OCI-LY7 (cell line): ENCODE results near the gene CDRT4. TPM values are rescaled to one million over a fixed set of nuclear protein-coding genes. Genes with fewer than 3 reads are reported as not detected.

Source experiments
- BruUV-seq: library from RNA; stranded (reverse); fragments of 400-500 nt; replicated peaks from 2 replicates; lab custom pipeline; 2021; lab: Mats Ljungman, UMichigan
- CTCF ChIA-PET: fragments of 300-600 bp; sonication (Branson Sonifier 250); formaldehyde crosslinking; loops from one replicate; lab custom pipeline; 2022; ENCODE audit warnings: antibody characterized with exemption; ENCODE audit not compliant: unreplicated experiment; lab: Charles Lee
- POLR2A ChIA-PET: fragments of 300-600 bp; sonication (Branson Sonifier 250); formaldehyde crosslinking; loops from one replicate; lab custom pipeline; 2022; ENCODE audit warnings: antibody characterized with exemption; lab: Charles Lee
- DNase-seq: peaks from one replicate; pipeline ENCODE4 v3.0.0-alpha.2; 2015; ENCODE audit warnings: low spot score
- H2AFZ ChIP-seq: fragments of 200-600 bp; sonication (generic), shearing (Covaris generic); 2 replicates; pipeline ENCODE4 v1.6.1; 2014; ENCODE audit warnings: mild to moderate bottlenecking, antibody characterized with exemption, low read length, moderate library complexity
- H3K27ac ChIP-seq: fragments of 200-600 bp; sonication (generic); 2 replicates; pipeline ENCODE4 v1.5.1; 2014; ENCODE audit warnings: mixed run types, low read depth, mild to moderate bottlenecking, moderate library complexity, low read length, inconsistent platforms; ENCODE audit not compliant: poor library complexity, severe bottlenecking
- H3K36me3 ChIP-seq: fragments of 200-600 bp; sonication (generic); 2 replicates; pipeline ENCODE4 v1.6.1; 2014; ENCODE audit warnings: mild to moderate bottlenecking, antibody characterized with exemption, low read length, moderate library complexity, mixed read lengths; ENCODE audit not compliant: insufficient read depth
- H3K4me1 ChIP-seq: fragments of 200-600 bp; sonication (generic); 2 replicates; pipeline ENCODE4 v1.5.1; 2014; ENCODE audit warnings: mild to moderate bottlenecking, low read length; ENCODE audit not compliant: insufficient read depth, poor library complexity, severe bottlenecking
- H3K4me2 ChIP-seq: fragments of 200-600 bp; sonication (generic); 2 replicates; pipeline ENCODE4 v1.6.1; 2014; ENCODE audit warnings: mild to moderate bottlenecking, low read length
- H3K4me3 ChIP-seq: fragments of 200-600 bp; sonication (generic); 2 replicates; pipeline ENCODE4 v1.5.1; 2014; ENCODE audit warnings: mild to moderate bottlenecking, low read depth, low read length; ENCODE audit not compliant: poor library complexity, severe bottlenecking
- H3K79me2 ChIP-seq: fragments of 200-600 bp; sonication (generic); 2 replicates; pipeline ENCODE4 v1.6.1; 2016; ENCODE audit warnings: low read depth, mild to moderate bottlenecking, low read length, moderate library complexity, mixed read lengths; ENCODE audit not compliant: insufficient read depth
- H3K9me2 ChIP-seq: fragments of 200-600 bp; sonication (generic); 2 replicates; pipeline ENCODE4 v1.6.1; 2016; ENCODE audit warnings: mild to moderate bottlenecking, low read length, mixed read lengths; ENCODE audit not compliant: insufficient read depth
- H3K9me3 ChIP-seq: fragments of 200-600 bp; sonication (generic); 2 replicates; pipeline ENCODE4 v1.6.1; 2014; ENCODE audit warnings: mild to moderate bottlenecking, mixed run types, low read length, mixed read lengths
- H4K20me1 ChIP-seq: fragments of 200-600 bp; sonication (generic); 2 replicates; pipeline ENCODE4 v1.6.1; 2014; ENCODE audit warnings: mild to moderate bottlenecking, antibody characterized with exemption, low read length, moderate library complexity, mixed read lengths; ENCODE audit not compliant: insufficient read depth
- CTCF ChIP-seq: fragments of 200-600 bp; sonication (generic); conservative IDR thresholded peaks from 2 replicates; pipeline ENCODE4 v1.5.1; 2014; ENCODE audit warnings: mild to moderate bottlenecking, antibody characterized with exemption, low read length, moderate library complexity, mixed read lengths
- EZH2phosphoT487 ChIP-seq: fragments of 200-600 bp; sonication (generic); IDR thresholded peaks from 2 replicates; pipeline ENCODE4 v1.6.1; 2018; ENCODE audit warnings: low read depth, borderline replicate concordance, mild to moderate bottlenecking, mixed run types, antibody characterized with exemption, low read length, moderate library complexity, mixed read lengths
- intact Hi-C: fragments of 100-400 bp; cut with micrococcal nuclease; formaldehyde crosslinking; loops from one replicate; pipeline ENCODE4 v1.10.0; 2022; ENCODE audit not compliant: unreplicated experiment
- total RNA-seq, 2 experiments: library from RNA; depleted of rRNA in 1 of 2; stranded (reverse); fragments of >200 nt in 1 of 2; shearing (Covaris generic) in 1 of 2; gene quantifications; 2 replicates each; pipeline ENCODE4 v1.2.3, GENCODE V29; 2014 to 2022

Gene CDRT4
- total RNA-seq, 2 experiments from 2014 or later = 1.7 to 6.2 TPM

GRCh38 chr17:15398736-15399331, 68.6 kb downstream of the CDRT4 start:
- H3K36me3 ChIP-seq = no peaks in the 10 kb centered on the region
- no peak overlapping the region for H3K27ac ChIP-seq
- BruUV-seq = no TSS peak
- no peaks in the 10 kb centered on the region for H3K9me3 ChIP-seq
- H3K79me2 ChIP-seq = no peaks in the 10 kb centered on the region
- POLR2A ChIA-PET = no interaction called here
- H3K4me1 ChIP-seq = no peaks in the 10 kb centered on the region
- no peak overlapping the region for H3K4me3 ChIP-seq
- DNase-seq = no peak
- TF ChIP-seq EZH2phosphoT487 (no peak), CTCF (no peak)
- intact Hi-C loops = no loop called here
- no peak overlapping the region for H3K4me2 ChIP-seq
- no peaks in the 10 kb centered on the region for H3K9me2 ChIP-seq
- no peak overlapping the region for H2AFZ ChIP-seq
- H4K20me1 ChIP-seq = no peaks in the 10 kb centered on the region
- CTCF ChIA-PET = no interaction called here

GRCh38 chr17:15398291-15398690, 69.1 kb downstream of the CDRT4 start:
- no peak overlapping the region for H3K27ac ChIP-seq
- no peaks in the 10 kb centered on the region for H3K36me3 ChIP-seq
- no peaks in the 10 kb centered on the region for H3K79me2 ChIP-seq
- no peaks in the 10 kb centered on the region for H3K9me3 ChIP-seq
- ChIA-PET CTCF (no interaction called here), POLR2A (no interaction called here)
- H2AFZ ChIP-seq = no peak overlapping the region
- H3K9me2 ChIP-seq = no peaks in the 10 kb centered on the region
- BruUV-seq = no TSS peak
- H3K4me3 ChIP-seq = no peak overlapping the region
- DNase-seq = no peak
- H3K4me1 ChIP-seq = no peaks in the 10 kb centered on the region
- H3K4me2 ChIP-seq = no peak overlapping the region
- H4K20me1 ChIP-seq = no peaks in the 10 kb centered on the region
- intact Hi-C loops = no loop called here
- no peak for TF ChIP-seq CTCF
- TF ChIP-seq EZH2phosphoT487 = no peak

GRCh38 chr17:15397620-15398019, 69.8 kb downstream of the CDRT4 start:
- intact Hi-C loops = no loop called here
- H3K9me2 ChIP-seq = no peaks in the 10 kb centered on the region
- BruUV-seq = no TSS peak
- no peaks in the 10 kb centered on the region for H3K79me2 ChIP-seq
- no peaks in the 10 kb centered on the region for H3K36me3 ChIP-seq
- no peak overlapping the region for H3K4me2 ChIP-seq
- H2AFZ ChIP-seq = no peak overlapping the region
- ChIA-PET POLR2A (no interaction called here), CTCF (no interaction called here)
- no peaks in the 10 kb centered on the region for H3K9me3 ChIP-seq
- TF ChIP-seq CTCF (no peak), EZH2phosphoT487 (no peak)
- H3K4me1 ChIP-seq = no peaks in the 10 kb centered on the region
- no peaks in the 10 kb centered on the region for H4K20me1 ChIP-seq
- no peak overlapping the region for H3K4me3 ChIP-seq
- no peak for DNase-seq
- H3K27ac ChIP-seq = no peak overlapping the region
